Activated CD4-positive, alpha-beta T cell treated with anti-CD3 and anti-CD28 coated beads, Interleukin-2, amount 50 U/mL, for 1 hour (primary cell): Measurements from ENCODE around the gene PCIF1.
"Not testable (repeated sequence)": the region's sequence is repeated elsewhere in the genome, so short reads cannot be mapped to it uniquely, and the experiment has no call there.

Experiments
- DNase-seq: peaks from one replicate; pipeline ENCODE4 v3.0.0-alpha.2; 2020

PCIF1 gene

DNA sequence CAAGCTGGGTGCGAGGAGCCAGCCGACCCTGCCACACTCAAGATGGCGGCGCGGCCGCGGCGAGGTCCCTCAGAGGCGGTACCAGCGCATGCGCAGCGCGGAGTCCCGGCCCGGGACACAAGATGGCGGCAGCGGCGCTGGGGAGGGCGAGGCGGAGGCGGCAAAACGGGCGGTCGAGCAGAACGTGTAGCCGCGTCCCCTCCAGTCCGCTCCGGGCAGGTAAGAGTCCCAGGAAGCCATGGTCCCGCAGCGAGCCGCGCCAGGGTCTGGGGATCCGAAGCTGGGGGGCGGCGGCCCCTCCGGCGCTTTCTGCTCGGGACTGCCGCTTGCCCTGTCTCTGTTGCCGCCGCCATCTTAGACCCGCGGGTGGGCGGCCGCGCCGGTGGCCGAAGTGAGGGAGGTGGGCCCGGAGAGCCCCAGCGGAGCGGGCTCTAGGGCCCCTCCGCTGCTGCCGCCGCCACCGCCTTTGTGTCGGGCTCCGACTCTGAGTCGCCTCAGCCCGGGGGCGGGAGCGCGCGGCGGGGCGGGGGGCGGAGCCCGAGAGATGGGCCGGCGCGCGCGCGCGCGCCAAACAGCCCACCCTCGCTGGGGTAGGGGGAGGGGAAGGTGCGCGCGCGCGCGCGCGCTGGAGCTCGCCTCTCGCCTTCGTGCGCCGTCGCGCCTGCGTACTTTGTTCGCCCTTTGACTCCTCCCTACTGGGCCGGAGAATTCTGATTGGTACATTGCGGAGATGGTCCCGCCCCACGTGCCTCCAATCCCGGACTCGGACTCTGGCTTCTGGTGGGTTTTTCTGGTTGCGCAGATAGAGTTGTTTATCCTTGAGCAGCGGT is at the start of gene PCIF1:
PCIF1 (plus strand) TSS at position 98 of the 830 bp plus-strand sequence. CDS start 4,317 bp downstream, outside the sequence.
- DNase-seq = peak; percentile 98

GRCh38 chr20:45886590-45887345 is 47.7 kb upstream of the PCIF1 start:
- DNase-seq = no peak

- no peak for DNase-seq
Observed at GRCh38 chr20:45887346-45887715, 47.2 kb upstream of the PCIF1 start, which contains the start of gene SPATA25. SPATA25 (minus strand) TSS chr20:45887622; CDS start chr20:45887590, 32 bp downstream.

DNA sequence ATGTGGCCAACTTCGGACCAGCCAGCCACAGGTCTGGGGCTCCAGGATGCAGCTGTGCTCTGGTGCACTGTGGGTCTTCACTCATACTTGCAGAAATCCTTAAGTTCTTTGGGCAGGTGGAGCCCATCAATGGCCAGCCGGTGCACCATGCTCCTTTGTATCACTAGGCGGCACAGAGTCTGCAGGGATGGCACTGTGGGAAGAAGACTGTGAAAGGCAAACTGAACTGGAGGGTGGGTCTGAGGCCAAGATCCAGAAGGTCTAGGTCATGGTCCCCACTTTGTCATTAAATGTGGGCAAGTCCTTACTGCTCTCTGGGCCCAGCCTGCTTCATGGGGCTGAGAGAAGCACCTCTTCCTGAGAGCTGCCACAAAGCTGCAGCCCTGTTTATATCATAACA is 45.8 kb upstream of the PCIF1 start:
- DNase-seq = no peak

GRCh38 chr20:45890077-45890984 is 44.2 kb upstream of the PCIF1 start:
- DNase-seq = peak; percentile 44

DNA sequence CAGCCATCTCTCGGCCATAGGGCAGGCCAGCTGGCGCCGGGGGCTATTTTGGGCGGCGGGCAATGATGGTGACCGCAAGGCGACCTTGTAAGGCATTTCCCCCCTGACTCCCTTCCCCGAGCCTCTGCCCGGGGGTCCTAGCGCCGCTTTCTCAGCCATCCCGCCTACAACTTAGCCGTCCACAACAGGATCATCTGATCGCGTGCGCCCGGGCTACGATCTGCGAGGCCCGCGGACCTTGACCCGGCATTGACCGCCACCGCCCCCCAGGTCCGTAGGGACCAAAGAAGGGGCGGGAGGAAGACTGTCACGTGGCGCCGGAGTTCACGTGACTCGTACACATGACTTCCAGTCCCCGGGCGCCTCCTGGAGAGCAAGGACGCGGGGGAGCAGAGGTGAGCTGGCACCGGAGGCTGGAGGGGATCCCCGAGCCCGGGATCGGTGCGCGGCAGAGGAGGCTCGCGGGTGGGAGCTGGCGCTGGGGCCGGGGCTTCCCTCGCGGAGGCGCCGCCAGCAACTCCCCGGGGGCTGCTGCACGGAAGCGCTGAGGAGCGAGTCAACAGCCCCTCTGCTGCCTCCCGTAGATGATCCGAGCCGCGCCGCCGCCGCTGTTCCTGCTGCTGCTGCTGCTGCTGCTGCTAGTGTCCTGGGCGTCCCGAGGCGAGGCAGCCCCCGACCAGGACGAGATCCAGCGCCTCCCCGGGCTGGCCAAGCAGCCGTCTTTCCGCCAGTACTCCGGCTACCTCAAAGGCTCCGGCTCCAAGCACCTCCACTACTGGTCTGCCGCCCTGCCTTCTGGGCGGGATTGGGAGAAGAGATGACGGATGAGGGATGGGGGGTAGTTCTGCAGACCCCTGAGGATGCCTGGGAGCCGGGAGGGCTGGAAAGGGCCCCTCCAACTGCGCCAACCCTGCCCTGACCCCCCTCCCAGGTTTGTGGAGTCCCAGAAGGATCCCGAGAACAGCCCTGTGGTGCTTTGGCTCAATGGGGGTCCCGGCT is 43.2 kb upstream of the PCIF1 start, which contains the start of the genes CTSA and NEURL2:
CTSA (plus strand) TSS at position 351 of the 999 bp plus-strand sequence; CDS start at position 585, 234 bp downstream.
NEURL2 (minus strand) TSS at position 224 of the 999 bp plus-strand sequence; CDS start at position 7, 217 bp downstream.
- DNase-seq = peak; percentile 75

- no peak for DNase-seq
Observed at GRCh38 chr20:45892049-45892825, 42.2 kb upstream of the PCIF1 start.

- no peak for DNase-seq
Observed at GRCh38 chr20:45892828-45893500, 41.5 kb upstream of the PCIF1 start.

GRCh38 chr20:45893831-45894230 is 40.7 kb upstream of the PCIF1 start:
- no peak for DNase-seq

- DNase-seq = no peak
Observed at GRCh38 chr20:45894797-45895196, 39.7 kb upstream of the PCIF1 start.

GRCh38 chr20:45896641-45897161 is 37.8 kb upstream of the PCIF1 start:
- DNase-seq = no peak

DNA sequence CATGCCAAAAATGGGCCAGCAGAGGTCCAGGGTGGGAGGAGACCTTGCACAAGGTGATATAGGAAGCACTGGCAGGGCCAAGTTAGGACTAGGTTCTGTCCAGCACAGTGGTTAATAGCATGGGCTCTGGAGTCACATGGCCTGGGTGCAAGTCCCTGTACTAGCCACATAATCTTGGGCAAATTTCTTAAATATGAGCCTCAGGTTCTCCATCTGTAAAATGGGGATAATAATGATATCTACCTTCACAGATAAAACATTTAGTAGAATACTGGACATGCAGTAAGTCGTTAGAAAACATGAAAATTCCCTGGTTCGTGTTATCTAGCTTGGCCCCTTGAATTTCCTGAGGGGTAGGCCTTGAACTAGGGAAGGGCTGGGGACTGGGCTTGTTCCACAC is 37.2 kb upstream of the PCIF1 start:
- DNase-seq = no peak

DNA sequence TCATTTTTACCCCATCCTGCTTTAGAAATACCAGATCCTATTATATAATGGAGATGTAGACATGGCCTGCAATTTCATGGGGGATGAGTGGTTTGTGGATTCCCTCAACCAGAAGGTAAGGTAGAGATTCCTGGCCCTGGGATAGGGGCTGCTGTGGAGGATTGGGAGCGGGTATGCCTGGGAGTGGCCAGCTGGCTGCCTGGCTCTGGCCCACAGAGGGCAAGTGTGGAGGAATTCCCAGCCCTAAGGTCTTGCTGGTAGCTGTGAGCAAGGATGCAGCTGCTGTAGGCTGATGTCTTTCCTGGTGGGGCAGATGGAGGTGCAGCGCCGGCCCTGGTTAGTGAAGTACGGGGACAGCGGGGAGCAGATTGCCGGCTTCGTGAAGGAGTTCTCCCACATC is 36.8 kb upstream of the PCIF1 start:
- no peak for DNase-seq

DNA sequence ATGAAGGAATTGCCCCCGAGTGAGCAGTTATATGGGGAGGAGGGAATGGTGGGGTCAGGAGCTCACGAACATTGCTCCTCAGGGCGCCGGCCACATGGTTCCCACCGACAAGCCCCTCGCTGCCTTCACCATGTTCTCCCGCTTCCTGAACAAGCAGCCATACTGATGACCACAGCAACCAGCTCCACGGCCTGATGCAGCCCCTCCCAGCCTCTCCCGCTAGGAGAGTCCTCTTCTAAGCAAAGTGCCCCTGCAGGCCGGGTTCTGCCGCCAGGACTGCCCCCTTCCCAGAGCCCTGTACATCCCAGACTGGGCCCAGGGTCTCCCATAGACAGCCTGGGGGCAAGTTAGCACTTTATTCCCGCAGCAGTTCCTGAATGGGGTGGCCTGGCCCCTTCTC is 36.2 kb upstream of the PCIF1 start:
- no peak for DNase-seq

GRCh38 chr20:45899046-45899835 is 35.2 kb upstream of the PCIF1 start:
- no peak for DNase-seq

- DNase-seq = not testable (repeated sequence)
Observed at GRCh38 chr20:45901332-45901731, 33.2 kb upstream of the PCIF1 start.

- no peak for DNase-seq
Observed at GRCh38 chr20:45902199-45902701, 32.2 kb upstream of the PCIF1 start.
